Embryonic facial prominence (tissue), 1 donor: ENCODE results near the gene NPC1.
"Not testable (repeated sequence)": the region's sequence is repeated elsewhere in the genome, so short reads cannot be mapped to it uniquely, and the experiment has no call there.

Experiments used
- DNase-seq: peaks from one replicate; pipeline ENCODE4 v3.0.0-alpha.2; 2016; ENCODE audit errors: extremely low spot score

Gene NPC1

GRCh38 chr18:23609390-23610023 lies 23.2 kb upstream of the NPC1 start:
- no peak for DNase-seq

- DNase-seq = no peak
These were observed 21.9 kb upstream of the NPC1 start for GRCh38 chr18:23608211-23608610.

GRCh38 chr18:23605941-23606340 lies 19.6 kb upstream of the NPC1 start:
- DNase-seq = no peak

- DNase-seq = no peak
These were observed 13.5 kb upstream of the NPC1 start for GRCh38 chr18:23599809-23600208.

- no peak for DNase-seq
These were observed 9.9 kb upstream of the NPC1 start for GRCh38 chr18:23596183-23596582.

GRCh38 chr18:23595591-23595990 lies 9.3 kb upstream of the NPC1 start:
- no peak for DNase-seq

- DNase-seq = no peak
These were observed 7.4 kb upstream of the NPC1 start for GRCh38 chr18:23593720-23594119.

- no peak for DNase-seq
These were observed 6.6 kb upstream of the NPC1 start for GRCh38 chr18:23592911-23593310.

GRCh38 chr18:23591011-23591410 lies 4.7 kb upstream of the NPC1 start:
- no peak for DNase-seq

- DNase-seq = no peak
These were observed 2.7 kb upstream of the NPC1 start for GRCh38 chr18:23588836-23589560.

- no peak for DNase-seq
These were observed 925 bp upstream of the NPC1 start for GRCh38 chr18:23587220-23587642.

- DNase-seq = no peak
These were observed 433 bp downstream of the NPC1 start for GRCh38 chr18:23585897-23586248.

GRCh38 chr18:23585007-23585871 lies 1.1 kb downstream of the NPC1 start:
- DNase-seq = no peak

- no peak for DNase-seq
These were observed 2.0 kb downstream of the NPC1 start for GRCh38 chr18:23584019-23584983.

GRCh38 chr18:23583071-23583865 lies 3.0 kb downstream of the NPC1 start:
- DNase-seq = no peak

GRCh38 chr18:23580677-23581367 lies 5.5 kb downstream of the NPC1 start:
- no peak for DNase-seq

GRCh38 chr18:23578891-23579653 lies 7.2 kb downstream of the NPC1 start:
- no peak for DNase-seq

- DNase-seq = no peak
These were observed 8.1 kb downstream of the NPC1 start for GRCh38 chr18:23578067-23578701.

- DNase-seq = not testable (repeated sequence)
These were observed 8.8 kb downstream of the NPC1 start for GRCh38 chr18:23577521-23577920.
